IMR-90 (cell line): ENCODE measurements around the gene NLRP1. TPM values are rescaled to one million over a fixed set of nuclear protein-coding genes. Genes with fewer than 3 reads are reported as not detected.

Experiments used
- ATAC-seq: fragments of 200-7000 bp; cut with Tn5 transposase; 2 replicates; pipeline ENCODE4 v1.9.1; 2020; ENCODE audit warnings: low read depth, mild to moderate bottlenecking, moderate library complexity
- BruUV-seq: library from RNA; stranded (reverse); fragments of 400-500 nt; replicated peaks from 2 replicates; lab custom pipeline; 2021; lab: Mats Ljungman, UMichigan
- CTCF ChIA-PET: fragments of 300-600 bp; formaldehyde crosslinking; extraction: SDS; loops from one replicate; lab custom pipeline; 2021; ENCODE audit warnings: antibody characterized with exemption; lab: Yijun Ruan, JAX
- POLR2A ChIA-PET: fragments of 300-600 bp; sonication (Branson Sonifier 250); formaldehyde crosslinking; loops from one replicate; lab custom pipeline; 2022; ENCODE audit warnings: antibody characterized with exemption; ENCODE audit not compliant: unreplicated experiment; lab: Charles Lee
- DNase-seq: peaks from one replicate; pipeline ENCODE4 v3.0.0; 2013
- H2AFZ ChIP-seq: replicated peaks from 2 replicates; pipeline ENCODE3; 2013; ENCODE audit warnings: low read length, mild to moderate bottlenecking; ENCODE audit not compliant: poor library complexity
- H2AK5ac ChIP-seq: 2 replicates; pipeline ENCODE4 v1.6.1; 2013; ENCODE audit warnings: low read depth, low read length, inconsistent platforms
- H2AK9ac ChIP-seq: replicated peaks from 2 replicates; pipeline ENCODE3; 2013; ENCODE audit warnings: mild to moderate bottlenecking, low read depth, low read length, moderate library complexity; ENCODE audit not compliant: poor library complexity
- H2BK120ac ChIP-seq: 2 replicates; pipeline ENCODE4 v1.6.1; 2013; ENCODE audit warnings: low read depth, low read length, inconsistent platforms
- H2BK15ac ChIP-seq: 3 replicates; pipeline ENCODE4 v1.6.1; 2013; ENCODE audit warnings: low read depth, low read length, inconsistent platforms
- H2BK20ac ChIP-seq: 2 replicates; pipeline ENCODE4 v1.6.1; 2013; ENCODE audit warnings: low read depth, mild to moderate bottlenecking, inconsistent platforms, low read length, moderate library complexity
- H2BK5ac ChIP-seq: 2 replicates; pipeline ENCODE4 v1.6.1; 2013; ENCODE audit warnings: mild to moderate bottlenecking, low read depth, low read length, inconsistent platforms; ENCODE audit not compliant: poor library complexity, severe bottlenecking
- H3K14ac ChIP-seq: replicated peaks from 2 replicates; pipeline ENCODE4 v1.6.1; 2013; ENCODE audit warnings: low read depth, low read length, inconsistent platforms
- H3K18ac ChIP-seq: 2 replicates; pipeline ENCODE4 v1.6.1; 2013; ENCODE audit warnings: low read depth, low read length, control low read depth
- H3K23ac ChIP-seq: 2 replicates; pipeline ENCODE4 v1.6.1; 2013; ENCODE audit warnings: low read depth, low read length, inconsistent platforms
- H3K27ac ChIP-seq: 2 replicates; pipeline ENCODE4 v1.5.1; 2013; ENCODE audit warnings: mild to moderate bottlenecking, control low read depth, low read length; ENCODE audit not compliant: insufficient read depth
- H3K27me3 ChIP-seq: 2 replicates; pipeline ENCODE4 v1.6.1; 2013; ENCODE audit warnings: low read length; ENCODE audit not compliant: control insufficient read depth, insufficient read depth
- H3K36me3 ChIP-seq: 2 replicates; pipeline ENCODE4 v1.6.1; 2013; ENCODE audit warnings: low read length, mixed read lengths; ENCODE audit not compliant: control insufficient read depth, insufficient read depth
- H3K4ac ChIP-seq: 2 replicates; pipeline ENCODE4 v1.6.1; 2013; ENCODE audit warnings: low read depth, low read length, inconsistent platforms
- H3K4me1 ChIP-seq: 2 replicates; pipeline ENCODE4 v1.6.1; 2013; ENCODE audit warnings: low read length, mixed read lengths; ENCODE audit not compliant: control insufficient read depth, insufficient read depth
- H3K4me2 ChIP-seq: 2 replicates; pipeline ENCODE4 v1.6.1; 2013; ENCODE audit warnings: low read depth, mild to moderate bottlenecking, control low read depth, low read length, moderate library complexity
- H3K4me3 ChIP-seq: 2 replicates; pipeline ENCODE4 v1.5.1; 2013; ENCODE audit warnings: low read depth, mild to moderate bottlenecking, control low read depth, low read length, moderate library complexity; ENCODE audit not compliant: insufficient read depth
- H3K56ac ChIP-seq: 2 replicates; pipeline ENCODE4 v1.6.1; 2013; ENCODE audit warnings: low read length, inconsistent platforms; ENCODE audit not compliant: insufficient read depth; ENCODE audit errors: extremely low read depth
- H3K79me1 ChIP-seq, 2 experiments: 2 replicates each; pipeline ENCODE4 v1.6.1; 2013; ENCODE audit warnings: low read length in 2 of 2, inconsistent platforms in 1 of 2, low read depth in 1 of 2
- H3K9ac ChIP-seq: 2 replicates; pipeline ENCODE4 v1.6.1; 2013; ENCODE audit warnings: low read depth, low read length, control low read depth
- H3K9me1 ChIP-seq: 2 replicates; pipeline ENCODE4 v1.6.1; 2013; ENCODE audit warnings: low read length, inconsistent platforms; ENCODE audit not compliant: insufficient read depth
- H3K9me3 ChIP-seq: 2 replicates; pipeline ENCODE4 v1.6.1; 2013; ENCODE audit warnings: low read length; ENCODE audit not compliant: control insufficient read depth, insufficient read depth
- H4K20me1 ChIP-seq: 2 replicates; pipeline ENCODE4 v1.6.1; 2013; ENCODE audit warnings: low read length, inconsistent platforms; ENCODE audit not compliant: insufficient read depth
- H4K5ac ChIP-seq: 2 replicates; pipeline ENCODE4 v1.6.1; 2013; ENCODE audit warnings: mild to moderate bottlenecking, low read depth, low read length, control low read depth
- H4K8ac ChIP-seq, 2 experiments: 2 replicates each; pipeline ENCODE4 v1.6.1; 2013; ENCODE audit warnings: low read depth in 2 of 2, low read length in 2 of 2, control low read depth in 1 of 2, inconsistent platforms in 1 of 2
- H4K91ac ChIP-seq: 2 replicates; pipeline ENCODE4 v1.6.1; 2013; ENCODE audit warnings: low read depth, low read length, inconsistent platforms; ENCODE audit not compliant: insufficient read depth
- BHLHE40 ChIP-seq: fragments of 150-350 bp; IDR thresholded peaks from 2 replicates; pipeline ENCODE4 v1.6.1; 2016; ENCODE audit warnings: mild to moderate bottlenecking, low read depth, low read length
- CEBPB ChIP-seq: IDR thresholded peaks from 2 replicates; pipeline ENCODE4 v1.6.1; 2012; ENCODE audit warnings: low read depth, low read length, improper control_type of control experiment
- CHD1 ChIP-seq: IDR thresholded peaks from 2 replicates; pipeline ENCODE4 v1.6.1; 2012; ENCODE audit warnings: low read depth, low read length, improper control_type of control experiment
- CTCF ChIP-seq: conservative IDR thresholded peaks from 2 replicates; pipeline ENCODE4 v1.5.1; 2012; ENCODE audit warnings: mild to moderate bottlenecking, low read depth, low read length, improper control_type of control experiment
- ELK1 ChIP-seq: fragments of 150-350 bp; IDR thresholded peaks from 2 replicates; pipeline ENCODE4 v1.6.1; 2016; ENCODE audit warnings: low read depth, mild to moderate bottlenecking, low read length, moderate library complexity, borderline replicate concordance
- FOS ChIP-seq: fragments of 150-350 bp; IDR thresholded peaks from 2 replicates; pipeline ENCODE4 v1.6.1; 2016; ENCODE audit warnings: low read depth, low read length
- MAFK ChIP-seq: IDR thresholded peaks from 2 replicates; pipeline ENCODE4 v1.6.1; 2012; ENCODE audit warnings: low read depth, low read length, improper control_type of control experiment
- MAZ ChIP-seq: IDR thresholded peaks from 2 replicates; pipeline ENCODE4 v1.6.1; 2012; ENCODE audit warnings: low read depth, mild to moderate bottlenecking, low read length, improper control_type of control experiment, moderate library complexity, borderline replicate concordance
- MXI1 ChIP-seq: IDR thresholded peaks from 2 replicates; pipeline ENCODE4 v1.6.1; 2012; ENCODE audit warnings: low read depth, mild to moderate bottlenecking, low read length, moderate library complexity, borderline replicate concordance
- NFE2L2 ChIP-seq: fragments of 150-350 bp; IDR thresholded peaks from 2 replicates; pipeline ENCODE4 v1.6.1; 2016; ENCODE audit warnings: low read depth, mild to moderate bottlenecking, low read length
- POLR2A ChIP-seq: IDR thresholded peaks from 2 replicates; pipeline ENCODE4 v1.6.1; 2012; ENCODE audit warnings: mild to moderate bottlenecking, low read depth, low read length
- RAD21 ChIP-seq: IDR thresholded peaks from 2 replicates; pipeline ENCODE4 v1.6.1; 2012; ENCODE audit warnings: low read length, improper control_type of control experiment
- RCOR1 ChIP-seq: IDR thresholded peaks from 2 replicates; pipeline ENCODE4 v1.6.1; 2012; ENCODE audit warnings: mild to moderate bottlenecking, low read length, improper control_type of control experiment; ENCODE audit not compliant: insufficient replicate concordance
- RFX5 ChIP-seq: IDR thresholded peaks from 2 replicates; pipeline ENCODE4 v1.8.0; 2012; ENCODE audit warnings: low read depth, mild to moderate bottlenecking, low read length, moderate library complexity
- SMC3 ChIP-seq: fragments of 150-350 bp; IDR thresholded peaks from 2 replicates; pipeline ENCODE4 v1.6.1; 2016; ENCODE audit warnings: low read depth, mild to moderate bottlenecking, antibody characterized with exemption, low read length, moderate library complexity
- USF2 ChIP-seq: fragments of 150-350 bp; IDR thresholded peaks from 2 replicates; pipeline ENCODE4 v1.6.1; 2017; ENCODE audit warnings: mild to moderate bottlenecking, antibody characterized with exemption, low read length, low read depth
- WGBS, 2 experiments: methylation state at CpG; one replicate each; pipeline versions ENCODE4 v1.1.5 to v1.1.7; 2013; ENCODE audit warnings: missing lambda C conversion rate in 2 of 2; ENCODE audit not compliant: insufficient read length in 1 of 2; ENCODE audit errors: extremely low coverage in 2 of 2; 5-methylcytosine and 5-hydroxymethylcytosine counted together
- dilution Hi-C: fragments of 300-500 bp; cut with HindIII; formaldehyde crosslinking; loops from one replicate; pipeline ENCODE4 v1.14.3; 2018; ENCODE audit warnings: low sequenced_read_pairs; ENCODE audit not compliant: unreplicated experiment
- in situ Hi-C: fragments of 300-500 bp; cut with MboI; formaldehyde crosslinking; loops from 3 replicates; pipeline ENCODE4 v1.14.3; 2019; ENCODE audit warnings: low sequenced_read_pairs, inconsistent platforms, mixed read lengths
- intact Hi-C: fragments of 100-400 bp; cut with micrococcal nuclease; formaldehyde crosslinking; loops from 2 replicates; pipeline ENCODE4 v1.10.0; 2022
- polyA plus RNA-seq, 3 experiments: library from polyadenylated mRNA; depleted of rRNA; stranded (reverse); fragments of >200 nt; gene quantifications; 2 replicates each; pipeline ENCODE4 v1.2.3, GENCODE V29; 2012; ENCODE audit warnings: low replicate concordance in 1 of 3
- total RNA-seq: library from RNA; depleted of rRNA; stranded (reverse); fragments of >200 nt; gene quantifications from 2 replicates; pipeline ENCODE4 v1.2.3, GENCODE V29; 2012

NLRP1 gene
- total and polyA plus RNA-seq, 2 of the 4 experiments (the other 2 are of a cell fraction): 134 to 340 TPM

GRCh38 chr17:5591966-5592365 is 7.7 kb upstream of the NLRP1 start:
- no peak for DNase-seq
- no peaks in the 10 kb centered on the region for H3K9me3 ChIP-seq
- H4K8ac ChIP-seq: no peak overlapping the region
- no peak overlapping the region for H2BK15ac ChIP-seq
- no peak overlapping the region for H3K23ac ChIP-seq
- dilution Hi-C loops: no loop called here
- no peak overlapping the region for H2AK9ac ChIP-seq
- H3K9me1 ChIP-seq: no peaks in the 10 kb centered on the region
- H2BK20ac ChIP-seq: no peak overlapping the region
- no peak overlapping the region for H4K5ac ChIP-seq
- H2AFZ ChIP-seq: no peak overlapping the region
- in situ Hi-C loops: no loop called here
- no TSS peak for BruUV-seq
- no peak overlapping the region for H3K18ac ChIP-seq
- H3K9ac ChIP-seq: no peak overlapping the region
- intact Hi-C loops: loop anchor here (1.0 to 5.0 kb wide), 5 partner anchors 115 to 844 kb away; partner anchors contain the start of gene WSCD1
- no peaks in the 10 kb centered on the region for H3K36me3 ChIP-seq
- no peak for TF ChIP-seq CEBPB
- no peak for TF ChIP-seq BHLHE40
- TF ChIP-seq MAFK: no peak
- TF ChIP-seq FOS: no peak
- no peak for TF ChIP-seq POLR2A
- TF ChIP-seq NFE2L2: no peak
- TF ChIP-seq RAD21: no peak
- no peak for TF ChIP-seq SMC3
- no peak for TF ChIP-seq CTCF
- TF ChIP-seq RCOR1: no peak
- no peak for TF ChIP-seq MAZ
- TF ChIP-seq ELK1: no peak
- TF ChIP-seq MXI1: no peak
- TF ChIP-seq CHD1: no peak
- TF ChIP-seq RFX5: no peak
- TF ChIP-seq USF2: no peak
- ChIA-PET POLR2A (no interaction called here), CTCF (interaction anchor here (0.7 to 1.3 kb wide), 3 partner anchors 146 to 830 kb away, joined by 3 to 11 read pairs (median 4); no protein-coding TSS in a partner anchor)
- no peaks in the 10 kb centered on the region for H4K20me1 ChIP-seq
- WGBS, 2 experiments: no CpG with 5 or more reads among the region's 11 CpGs
- no peak overlapping the region for H3K4me3 ChIP-seq
- no peak overlapping the region for H2BK120ac ChIP-seq
- no peak overlapping the region for H2BK5ac ChIP-seq
- no peak overlapping the region for H3K27ac ChIP-seq
- H4K91ac ChIP-seq: no peak overlapping the region
- H3K56ac ChIP-seq: no peak overlapping the region
- H3K27me3 ChIP-seq: peaks cover 17% of the 10 kb centered on the region
- no peaks in the 10 kb centered on the region for H3K79me1 ChIP-seq
- H3K4ac ChIP-seq: no peak overlapping the region
- H3K14ac ChIP-seq: no peak overlapping the region
- no peaks in the 10 kb centered on the region for H3K4me1 ChIP-seq
- H3K4me2 ChIP-seq: no peak overlapping the region
- no peak for ATAC-seq
- no peak overlapping the region for H2AK5ac ChIP-seq
